H9 (cell line): ENCODE data around the gene SLC25A20. TPM values are rescaled to one million over a fixed set of nuclear protein-coding genes. Genes with fewer than 3 reads are reported as not detected.

ENCODE experiments used
- DNase-seq: peaks from one replicate; pipeline ENCODE4 v3.0.0-alpha.2; 2017
- H2AFZ ChIP-seq: one replicate; pipeline ENCODE4 v1.6.1; 2013; ENCODE audit warnings: mild to moderate bottlenecking, low read length, control low read depth, moderate library complexity
- H2AK5ac ChIP-seq: 2 replicates; pipeline ENCODE4 v1.6.1; 2013; ENCODE audit warnings: low read length, control low read depth, mixed read lengths; ENCODE audit not compliant: insufficient read length
- H2BK120ac ChIP-seq: one replicate; pipeline ENCODE4 v1.6.1; 2013; ENCODE audit warnings: low read depth, mild to moderate bottlenecking, low read length, control low read depth, inconsistent platforms; ENCODE audit not compliant: poor library complexity, severe bottlenecking
- H2BK12ac ChIP-seq: 2 replicates; pipeline ENCODE4 v1.6.1; 2013; ENCODE audit warnings: low read length, control low read depth, mixed read lengths, low read depth; ENCODE audit not compliant: insufficient read length
- H2BK15ac ChIP-seq: 2 replicates; pipeline ENCODE4 v1.6.1; 2013; ENCODE audit warnings: low read depth, low read length, control low read depth
- H2BK20ac ChIP-seq: one replicate; pipeline ENCODE4 v1.6.1; 2013; ENCODE audit warnings: low read depth, mild to moderate bottlenecking, low read length, control low read depth, inconsistent platforms; ENCODE audit not compliant: poor library complexity, severe bottlenecking
- H2BK5ac ChIP-seq: 2 replicates; pipeline ENCODE4 v1.6.1; 2013; ENCODE audit warnings: low read length, control low read depth, mixed read lengths; ENCODE audit not compliant: insufficient read length
- H3K14ac ChIP-seq: 2 replicates; pipeline ENCODE4 v1.6.1; 2013; ENCODE audit warnings: low read length, control low read depth; ENCODE audit not compliant: insufficient read depth
- H3K18ac ChIP-seq: 2 replicates; pipeline ENCODE4 v1.6.1; 2013; ENCODE audit warnings: low read depth, mild to moderate bottlenecking, mixed read lengths, low read length, control low read depth; ENCODE audit not compliant: insufficient read length
- H3K23ac ChIP-seq: 2 replicates; pipeline ENCODE4 v1.6.1; 2013; ENCODE audit warnings: low read length, control low read depth, mixed read lengths, low read depth; ENCODE audit not compliant: insufficient read length
- H3K23me2 ChIP-seq: 2 replicates; pipeline ENCODE4 v1.6.1; 2013; ENCODE audit warnings: low read depth, mild to moderate bottlenecking, mixed read lengths, low read length, control low read depth; ENCODE audit not compliant: insufficient read length, poor library complexity, severe bottlenecking
- H3K27ac ChIP-seq: 2 replicates; pipeline ENCODE4 v1.5.1; 2013; ENCODE audit warnings: low read length, control low read depth, mixed read lengths, low read depth; ENCODE audit not compliant: insufficient read length
- H3K27me3 ChIP-seq: 2 replicates; pipeline ENCODE4 v1.6.1; 2013; ENCODE audit warnings: low read length, control low read depth, inconsistent platforms; ENCODE audit not compliant: insufficient read depth
- H3K4ac ChIP-seq: 2 replicates; pipeline ENCODE4 v1.6.1; 2013; ENCODE audit warnings: low read depth, mild to moderate bottlenecking, control low read depth, inconsistent platforms, low read length, moderate library complexity
- H3K4me1 ChIP-seq: 2 replicates; pipeline ENCODE4 v1.6.1; 2013; ENCODE audit warnings: low read length, control low read depth, inconsistent platforms; ENCODE audit not compliant: insufficient read depth
- H3K4me2 ChIP-seq: 2 replicates; pipeline ENCODE4 v1.6.1; 2013; ENCODE audit warnings: low read length, control low read depth, mixed read lengths; ENCODE audit not compliant: insufficient read length, insufficient read depth
- H3K56ac ChIP-seq: 2 replicates; pipeline ENCODE4 v1.6.1; 2013; ENCODE audit warnings: low read depth, mild to moderate bottlenecking, mixed read lengths, low read length, control low read depth; ENCODE audit not compliant: insufficient read length
- H3K79me1 ChIP-seq: 2 replicates; pipeline ENCODE4 v1.6.1; 2013; ENCODE audit warnings: low read depth, mild to moderate bottlenecking, moderate library complexity, low read length, control low read depth, inconsistent platforms; ENCODE audit not compliant: insufficient read depth, poor library complexity, severe bottlenecking
- H3K79me2 ChIP-seq: 2 replicates; pipeline ENCODE4 v1.6.1; 2013; ENCODE audit warnings: low read length, control low read depth, inconsistent platforms; ENCODE audit not compliant: insufficient read depth
- H3K9ac ChIP-seq: 2 replicates; pipeline ENCODE4 v1.6.1; 2013; ENCODE audit warnings: low read length, control low read depth, mixed read lengths; ENCODE audit not compliant: insufficient read length; ENCODE audit errors: extremely low read depth
- H3K9me3 ChIP-seq: one replicate; pipeline ENCODE4 v1.6.1; 2013; ENCODE audit warnings: low read depth, low read length, inconsistent platforms; ENCODE audit not compliant: control insufficient read depth
- H3T11ph ChIP-seq: one replicate; pipeline ENCODE4 v1.6.1; 2013; ENCODE audit warnings: mild to moderate bottlenecking, low read length, control low read depth, inconsistent platforms
- H4K20me1 ChIP-seq: one replicate; pipeline ENCODE4 v1.6.1; 2013; ENCODE audit not compliant: control insufficient read depth, insufficient read length, insufficient read depth
- H4K5ac ChIP-seq: 2 replicates; pipeline ENCODE4 v1.6.1; 2013; ENCODE audit warnings: low read depth, mild to moderate bottlenecking, mixed read lengths, low read length, control low read depth; ENCODE audit not compliant: insufficient read length
- H4K8ac ChIP-seq: replicated peaks from 2 replicates; pipeline ENCODE4 v1.6.1; 2013; ENCODE audit warnings: low read length, control low read depth, mixed read lengths, low read depth; ENCODE audit not compliant: insufficient read length
- H4K91ac ChIP-seq: 2 replicates; pipeline ENCODE4 v1.6.1; 2013; ENCODE audit warnings: low read depth, mild to moderate bottlenecking, moderate library complexity, mixed read lengths, low read length, control low read depth; ENCODE audit not compliant: insufficient read length
- H3K27ac Mint-ChIP-seq, 3 experiments: 2 replicates in 2 of 3; 3 replicates in 1 of 3; pipeline ENCODE4 v1.8.0; 2020 to 2021; ENCODE audit warnings: mixed read lengths in 3 of 3, mild to moderate bottlenecking in 1 of 3, moderate library complexity in 1 of 3
- H3K27me3 Mint-ChIP-seq: 2 replicates; pipeline ENCODE4 v1.8.0; 2021; ENCODE audit warnings: low read depth, mild to moderate bottlenecking, moderate library complexity, mixed read lengths
- H3K36me3 Mint-ChIP-seq, 3 experiments: 2 replicates in 2 of 3; 3 replicates in 1 of 3; pipeline ENCODE4 v1.8.0; 2020 to 2021; ENCODE audit warnings: low read depth in 3 of 3, mixed read lengths in 3 of 3; ENCODE audit not compliant: insufficient read depth in 1 of 3
- H3K4me1 Mint-ChIP-seq, 2 experiments: 2 replicates each; pipeline ENCODE4 v1.8.0; 2020; ENCODE audit warnings: mixed read lengths in 2 of 2
- H3K4me3 Mint-ChIP-seq, 2 experiments: 2 replicates in 1 of 2; 3 replicates in 1 of 2; pipeline ENCODE4 v1.8.0; 2020 to 2021; ENCODE audit warnings: mild to moderate bottlenecking in 2 of 2, mixed read lengths in 2 of 2, moderate library complexity in 1 of 2
- H3K9me3 Mint-ChIP-seq, 2 experiments: 2 replicates in 1 of 2; 3 replicates in 1 of 2; pipeline ENCODE4 v1.8.0; 2020; ENCODE audit warnings: mild to moderate bottlenecking in 2 of 2, mixed read lengths in 2 of 2, moderate library complexity in 1 of 2
- CTCF ChIP-seq: fragments of 200-600 bp; sonication (generic); conservative IDR thresholded peaks from 3 replicates; pipeline ENCODE4 v1.8.0; 2021; ENCODE audit warnings: antibody characterized with exemption, mild to moderate bottlenecking
- WGBS: extraction: QIAGEN DNeasy Blood & Tissue Kit; methylation state at CpG from one replicate; pipeline ENCODE4 v1.1.7; 2013; ENCODE audit warnings: missing lambda C conversion rate, low lambda C conversion rate, mixed read lengths; ENCODE audit not compliant: insufficient read length; ENCODE audit errors: extremely low coverage; 5-methylcytosine and 5-hydroxymethylcytosine counted together
- total RNA-seq: library from RNA; stranded (reverse); gene quantifications from 2 replicates; pipeline ENCODE4 v1.2.1, GENCODE V29; 2021

SLC25A20 gene
- total RNA-seq, 1 experiment from 2014 or later: 7.4 TPM

- no peaks in the 10 kb centered on the region for H3K79me2 ChIP-seq
- Mint-ChIP-seq H3K27ac (peak overlapping the region in 2 of 3 experiments; percentile 32 to 71; a peak in 3 of 7 replicates), H3K4me1 (peaks cover 2 to 5% of the 10 kb centered on the region in 2 experiments; a peak in 3 of 4 replicates), H3K36me3 (no peaks in the 10 kb centered on the region; a peak in 1 of 7 replicates), H3K4me3 (no peak overlapping the region), H3K27me3 (no peaks in the 10 kb centered on the region), H3K9me3 (no peaks in the 10 kb centered on the region)
- H3T11ph ChIP-seq: no peak overlapping the region
- no peak overlapping the region for H3K56ac ChIP-seq
- WGBS: no CpG with 5 or more reads among the region's 9 CpGs
- no peaks in the 10 kb centered on the region for H3K4me1 ChIP-seq
- H2BK5ac ChIP-seq: no peak overlapping the region
- H4K5ac ChIP-seq: no peak overlapping the region
- no peak overlapping the region for H4K8ac ChIP-seq
- no peak overlapping the region for H3K23ac ChIP-seq
- DNase-seq: no peak
- no peak overlapping the region for H2BK20ac ChIP-seq
- no peak overlapping the region for H4K91ac ChIP-seq
- H2BK15ac ChIP-seq: 0 out of 2 replicates have a peak overlapping the region, but pooled peaks have one; percentile 49
- no peak overlapping the region for H3K18ac ChIP-seq
- H4K20me1 ChIP-seq: no peaks in the 10 kb centered on the region
- no peaks in the 10 kb centered on the region for H3K9me3 ChIP-seq
- no peaks in the 10 kb centered on the region for H3K79me1 ChIP-seq
- no peaks in the 10 kb centered on the region for H3K27me3 ChIP-seq
- no peak overlapping the region for H2AK5ac ChIP-seq
- no peak overlapping the region for H3K4ac ChIP-seq
- H2AFZ ChIP-seq: no peak overlapping the region
- no peaks in the 10 kb centered on the region for H3K23me2 ChIP-seq
- TF ChIP-seq CTCF: no peak
- no peak overlapping the region for H3K27ac ChIP-seq
- H3K4me2 ChIP-seq: no peak overlapping the region
- H2BK120ac ChIP-seq: no peak overlapping the region
- no peak overlapping the region for H3K9ac ChIP-seq
- no peak overlapping the region for H2BK12ac ChIP-seq
- H3K14ac ChIP-seq: no peak overlapping the region
These were observed 42.8 kb downstream of the SLC25A20 start for GRCh38 chr3:48855681-48856447.
